ENCODE measurements around the gene DEDD. TPM values are rescaled to one million over a fixed set of nuclear protein-coding genes. Genes with fewer than 3 reads are reported as not detected.

DEDD gene
- total and polyA plus RNA-seq, 2 of the 13 experiments (the other 11 are each of a cell fraction or from before 2014, with no cell fraction given), result 12.6 to 27.8 TPM

DNA sequence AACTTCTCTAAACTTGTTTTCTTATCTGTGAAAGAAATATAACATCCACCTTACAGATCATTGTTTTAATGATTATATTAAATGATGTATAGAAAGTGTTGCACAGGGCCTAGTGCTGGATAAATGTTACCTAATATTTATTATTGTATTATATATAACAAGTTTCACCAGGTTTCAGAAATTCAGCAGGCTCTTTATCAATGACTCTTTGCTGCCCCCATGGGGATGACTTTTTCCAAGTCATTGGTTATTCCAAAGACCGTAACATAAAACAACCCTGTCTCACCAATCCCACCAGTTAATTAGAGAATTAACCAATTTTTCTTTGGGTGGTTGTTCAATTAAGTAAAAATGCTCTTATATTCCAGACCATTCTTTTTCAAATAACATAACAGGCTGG lies 7.3 kb upstream of the DEDD start (continued):
- no peak for TF ChIP-seq PAXIP1 (CRISPR knock-in tag; conservative IDR thresholded peaks at IDR 0.05)
- TF ChIP-seq, protein P1, sequence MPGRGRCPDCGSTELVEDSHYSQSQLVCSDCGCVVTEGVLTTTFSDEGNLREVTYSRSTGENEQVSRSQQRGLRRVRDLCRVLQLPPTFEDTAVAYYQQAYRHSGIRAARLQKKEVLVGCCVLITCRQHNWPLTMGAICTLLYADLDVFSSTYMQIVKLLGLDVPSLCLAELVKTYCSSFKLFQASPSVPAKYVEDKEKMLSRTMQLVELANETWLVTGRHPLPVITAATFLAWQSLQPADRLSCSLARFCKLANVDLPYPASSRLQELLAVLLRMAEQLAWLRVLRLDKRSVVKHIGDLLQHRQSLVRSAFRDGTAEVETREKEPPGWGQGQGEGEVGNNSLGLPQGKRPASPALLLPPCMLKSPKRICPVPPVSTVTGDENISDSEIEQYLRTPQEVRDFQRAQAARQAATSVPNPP (CRISPR knock-in tag; IDR thresholded peaks at IDR 0.05), result no peak
- TF ChIP-seq PHF8 (CRISPR knock-in tag; IDR thresholded peaks at IDR 0.05), result no peak
- TF ChIP-seq ZNF746 (CRISPR knock-in tag; IDR thresholded peaks at IDR 0.05), result no peak
- TF ChIP-seq SKI (IDR thresholded peaks at IDR 0.05; ENCODE audit: partially characterized antibody), result no peak
- peak; percentile 60 for TF ChIP-seq STAG1 (CRISPR knock-in tag; IDR thresholded peaks at IDR 0.05)
- TF ChIP-seq HDAC1 (CRISPR knock-in tag; IDR thresholded peaks at IDR 0.05), result no peak
- no peak for TF ChIP-seq HHEX (CRISPR knock-in tag; IDR thresholded peaks at IDR 0.05)
- no peak for TF ChIP-seq MTA3 (CRISPR knock-in tag; IDR thresholded peaks at IDR 0.05)
- no peak for TF ChIP-seq XBP1 (CRISPR knock-in tag; IDR thresholded peaks at IDR 0.05)
- no peak for TF ChIP-seq DMTF1 (CRISPR knock-in tag; IDR thresholded peaks at IDR 0.05)
- TF ChIP-seq ZNF275 (CRISPR knock-in tag; IDR thresholded peaks at IDR 0.05; ENCODE audit: borderline replicate concordance), result no peak
- peak; percentile 28; the same call in 1 of the 2 replicates for TF ChIP-seq SMC3 (IDR thresholded peaks at IDR 0.05; ENCODE audit: low read length)

Data from HepG2 (cell line).